SK-N-SH (cell line): Measurements from ENCODE around the gene KLHDC8A.

Source experiments
- CTCF ChIP-seq: fragments of 200-600 bp; sonication (generic); IDR thresholded peaks from 2 replicates; pipeline ENCODE4 v1.6.1; 2017; ENCODE audit warnings: antibody characterized with exemption, mild to moderate bottlenecking, moderate library complexity
- GATA2 ChIP-seq: sonication (generic); formaldehyde crosslinking; IDR thresholded peaks from 2 replicates; pipeline ENCODE4 v1.5.0; 2020; ENCODE audit warnings: mild to moderate bottlenecking, missing genetic modification reagents
- JUND ChIP-seq: IDR thresholded peaks from 2 replicates; pipeline ENCODE4 v1.4.0; 2012
- NRF1 ChIP-seq: IDR thresholded peaks from 2 replicates; pipeline ENCODE4 v1.6.1; 2012; ENCODE audit warnings: low read depth, mild to moderate bottlenecking, low read length
- POLR2AphosphoS5 ChIP-seq: IDR thresholded peaks from 2 replicates; pipeline ENCODE4 v1.6.1; 2012; ENCODE audit warnings: low read depth, low read length
- RAD21 ChIP-seq: IDR thresholded peaks from 2 replicates; pipeline ENCODE4 v1.6.1; 2012; ENCODE audit warnings: mild to moderate bottlenecking, low read length
- REST ChIP-seq: IDR thresholded peaks from 2 replicates; pipeline ENCODE4 v1.6.1; 2012; ENCODE audit warnings: mild to moderate bottlenecking, low read depth, low read length, moderate library complexity
- RFX5 ChIP-seq: IDR thresholded peaks from 2 replicates; pipeline ENCODE4 v1.6.1; 2012; ENCODE audit warnings: mild to moderate bottlenecking, improper control_type of control experiment, low read length
- TAF1 ChIP-seq: IDR thresholded peaks from 2 replicates; pipeline ENCODE4 v1.6.1; 2012; ENCODE audit warnings: low read depth, mild to moderate bottlenecking, low read length, moderate library complexity, borderline replicate concordance
- USF1 ChIP-seq: IDR thresholded peaks from 2 replicates; pipeline ENCODE4 v1.4.0; 2012; ENCODE audit warnings: low read depth, borderline replicate concordance
- USF2 ChIP-seq: fragments of 150-350 bp; IDR thresholded peaks from 2 replicates; pipeline ENCODE4 v1.6.1; 2017; ENCODE audit warnings: antibody characterized with exemption, low read length, low read depth, borderline replicate concordance
- YY1 ChIP-seq: IDR thresholded peaks from 2 replicates; pipeline ENCODE4 v1.4.0; 2012; ENCODE audit warnings: low read depth, mild to moderate bottlenecking

GRCh38 chr1:205373798-205374175 lies 17.1 kb upstream of the KLHDC8A start:
- no peak for TF ChIP-seq GATA2 (CRISPR knock-in tag)
- no peak for TF ChIP-seq TAF1
- no peak for TF ChIP-seq USF1
- TF ChIP-seq YY1: no peak
- no peak for TF ChIP-seq USF2
- no peak for TF ChIP-seq CTCF
- no peak for TF ChIP-seq POLR2AphosphoS5
- TF ChIP-seq REST: no peak
- TF ChIP-seq RAD21: no peak
- no peak for TF ChIP-seq RFX5
- no peak for TF ChIP-seq NRF1
- TF ChIP-seq JUND: no peak
